Endothelial cell of umbilical vein (primary cell): ENCODE data around the gene MPDU1. TPM values are rescaled to one million over a fixed set of nuclear protein-coding genes. Genes with fewer than 3 reads are reported as not detected.

Experiments
- polyA plus RNA-seq, 4 experiments: library from polyadenylated mRNA; depleted of rRNA in 3 of 4; stranded (reverse) in 3 of 4; unstranded in 1 of 4; fragments of >200 nt; gene quantifications; 2 replicates each; pipeline versions ENCODE4 v1.2.1 to v1.2.3, GENCODE V29; 2011 to 2012; ENCODE audit warnings: missing spikeins in 1 of 4
- small RNA-seq: library from RNA; depleted of rRNA; stranded (forward); fragments of <200 nt; gene quantifications from one replicate; pipeline ENCODE3, GENCODE V24; 2012; ENCODE audit warnings: low replicate concordance, low read depth; ENCODE audit not compliant: insufficient read depth, insufficient read length
- total RNA-seq: library from RNA; stranded (reverse); gene quantifications from 2 replicates; pipeline ENCODE4 v1.2.3, GENCODE V29; 2021

The MPDU1 gene
- total and polyA plus RNA-seq, 2 donors (not counting 3 experiments of a cell fraction or from before 2014, with no cell fraction given): 78.0 to 368 TPM

Small RNA genes within 50 kb of the gene (small RNA-seq; reads per million reads assigned to genes)
- gene CD68: not detected
- not detected for gene RF00019
- not detected for gene SNORA48
- not detected for gene SNORD10

Other genes starting within 250 kb of the MPDU1 start
- not detected in 2 replicates for gene ACAP1, start 247.3 kb upstream of the MPDU1 start, total RNA-seq
- 0.46 TPM in 1 of 2 replicates, not detected in the other for gene ACAP1, start 247.3 kb upstream of the MPDU1 start, polyA plus RNA-seq
- gene KCTD11, start 231.7 kb upstream of the MPDU1 start, total RNA-seq: 3.5 and 3.8 TPM in 2 replicates
- gene KCTD11, start 231.7 kb upstream of the MPDU1 start, polyA plus RNA-seq: 6.5 and 6.7 TPM in 2 replicates
- not detected in 2 replicates for gene TMEM95, start 228.7 kb upstream of the MPDU1 start, total RNA-seq
- gene TMEM95, start 228.7 kb upstream of the MPDU1 start, polyA plus RNA-seq: not detected in 2 replicates
- 0.58 and 0.67 TPM in 2 replicates for gene TNK1, start 202.8 kb upstream of the MPDU1 start, total RNA-seq
- 0.14 and 0.22 TPM in 2 replicates for gene TNK1, start 202.8 kb upstream of the MPDU1 start, polyA plus RNA-seq
- 54.5 and 59.9 TPM in 2 replicates for gene PLSCR3, start 189.3 kb upstream of the MPDU1 start, total RNA-seq
- gene PLSCR3, start 189.3 kb upstream of the MPDU1 start, polyA plus RNA-seq: 94.8 and 111 TPM in 2 replicates
- 57.3 and 67.4 TPM in 2 replicates for gene TMEM256, start 179.8 kb upstream of the MPDU1 start, total RNA-seq
- gene TMEM256, start 179.8 kb upstream of the MPDU1 start, polyA plus RNA-seq: 148 and 218 TPM in 2 replicates
- 25.9 and 29.2 TPM in 2 replicates for gene NLGN2, start 176.0 kb upstream of the MPDU1 start, total RNA-seq
- 15.4 and 15.5 TPM in 2 replicates for gene NLGN2, start 176.0 kb upstream of the MPDU1 start, polyA plus RNA-seq
- gene SPEM1, start 163.5 kb upstream of the MPDU1 start, total RNA-seq: not detected in 2 replicates
- gene SPEM1, start 163.5 kb upstream of the MPDU1 start, polyA plus RNA-seq: not detected in 2 replicates
- gene SPEM2, start 158.2 kb upstream of the MPDU1 start, total RNA-seq: not detected in 2 replicates
- gene SPEM2, start 158.2 kb upstream of the MPDU1 start, polyA plus RNA-seq: not detected in 2 replicates
- gene SPEM3, start 155.0 kb upstream of the MPDU1 start, total RNA-seq: not detected in 2 replicates
- gene SPEM3, start 155.0 kb upstream of the MPDU1 start, polyA plus RNA-seq: not detected in 2 replicates
- gene TMEM102, start 148.4 kb upstream of the MPDU1 start, total RNA-seq: 6.1 and 6.5 TPM in 2 replicates
- gene TMEM102, start 148.4 kb upstream of the MPDU1 start, polyA plus RNA-seq: 5.8 and 8.4 TPM in 2 replicates
- gene FGF11, start 144.3 kb upstream of the MPDU1 start, total RNA-seq: 1.8 TPM in 1 of 2 replicates, not detected in the other
- gene FGF11, start 144.3 kb upstream of the MPDU1 start, polyA plus RNA-seq: 0.70 and 0.92 TPM in 2 replicates
- 5.4 and 5.6 TPM in 2 replicates for gene CHRNB1, start 138.8 kb upstream of the MPDU1 start, total RNA-seq
- 9.3 and 9.6 TPM in 2 replicates for gene CHRNB1, start 138.8 kb upstream of the MPDU1 start, polyA plus RNA-seq
- 26.5 and 27.4 TPM in 2 replicates for gene ZBTB4, start 104.2 kb upstream of the MPDU1 start, total RNA-seq
- gene ZBTB4, start 104.2 kb upstream of the MPDU1 start, polyA plus RNA-seq: 15.1 and 15.7 TPM in 2 replicates
- gene SLC35G6, start 102.4 kb upstream of the MPDU1 start, total RNA-seq: not detected in 2 replicates
- gene SLC35G6, start 102.4 kb upstream of the MPDU1 start, polyA plus RNA-seq: not detected in 2 replicates
- 145 and 151 TPM in 2 replicates for gene POLR2A, start 99.5 kb upstream of the MPDU1 start, total RNA-seq
- 25.1 and 45.9 TPM in 2 replicates for gene POLR2A, start 99.5 kb upstream of the MPDU1 start, polyA plus RNA-seq
- 21.0 and 28.4 TPM in 2 replicates for gene TNFSF12, start 34.8 kb upstream of the MPDU1 start, total RNA-seq
- 39.4 and 40.5 TPM in 2 replicates for gene TNFSF12, start 34.8 kb upstream of the MPDU1 start, polyA plus RNA-seq
- 3.7 and 5.4 TPM in 2 replicates for gene TNFSF13, start 25.1 kb upstream of the MPDU1 start, total RNA-seq
- gene TNFSF13, start 25.1 kb upstream of the MPDU1 start, polyA plus RNA-seq: 3.6 and 4.3 TPM in 2 replicates
- gene SENP3, start 21.9 kb upstream of the MPDU1 start, total RNA-seq: 56.5 and 63.4 TPM in 2 replicates
- 91.6 and 96.5 TPM in 2 replicates for gene SENP3, start 21.9 kb upstream of the MPDU1 start, polyA plus RNA-seq
- 2.9 and 4.5 TPM in 2 replicates for gene CD68, start 4.2 kb upstream of the MPDU1 start, total RNA-seq
- 29.1 and 30.8 TPM in 2 replicates for gene CD68, start 4.2 kb upstream of the MPDU1 start, polyA plus RNA-seq
- 0.39 and 0.46 TPM in 2 replicates for gene SOX15, start 6.2 kb downstream of the MPDU1 start, total RNA-seq
- gene SOX15, start 6.2 kb downstream of the MPDU1 start, polyA plus RNA-seq: 0.19 and 0.26 TPM in 2 replicates
- gene FXR2, start 31.0 kb downstream of the MPDU1 start, total RNA-seq: 33.1 and 40.1 TPM in 2 replicates
- 48.9 and 59.9 TPM in 2 replicates for gene FXR2, start 31.0 kb downstream of the MPDU1 start, polyA plus RNA-seq
- 51.8 and 52.5 TPM in 2 replicates for gene SAT2, start 44.0 kb downstream of the MPDU1 start, total RNA-seq
- gene SAT2, start 44.0 kb downstream of the MPDU1 start, polyA plus RNA-seq: 27.9 and 38.0 TPM in 2 replicates
- not detected in 2 replicates for gene SHBG, start 46.3 kb downstream of the MPDU1 start, total RNA-seq
- gene SHBG, start 46.3 kb downstream of the MPDU1 start, polyA plus RNA-seq: 0.32 and 0.51 TPM in 2 replicates
- gene ATP1B2, start 67.1 kb downstream of the MPDU1 start, total RNA-seq: not detected in 2 replicates
- 0.06 TPM in 1 of 2 replicates, not detected in the other for gene ATP1B2, start 67.1 kb downstream of the MPDU1 start, polyA plus RNA-seq
- 128 and 138 TPM in 2 replicates for gene TP53, start 103.6 kb downstream of the MPDU1 start, total RNA-seq
- 82.1 and 85.5 TPM in 2 replicates for gene TP53, start 103.6 kb downstream of the MPDU1 start, polyA plus RNA-seq
- 23.7 and 28.0 TPM in 2 replicates for gene WRAP53, start 104.6 kb downstream of the MPDU1 start, total RNA-seq
- 17.9 and 21.8 TPM in 2 replicates for gene WRAP53, start 104.6 kb downstream of the MPDU1 start, polyA plus RNA-seq
- gene EFNB3, start 121.3 kb downstream of the MPDU1 start, total RNA-seq: 1.1 and 1.4 TPM in 2 replicates
- 2.9 and 3.1 TPM in 2 replicates for gene EFNB3, start 121.3 kb downstream of the MPDU1 start, polyA plus RNA-seq
- gene DNAH2, start 133.9 kb downstream of the MPDU1 start, total RNA-seq: 0.11 TPM in 1 of 2 replicates, not detected in the other
- gene DNAH2, start 133.9 kb downstream of the MPDU1 start, polyA plus RNA-seq: 0.06 and 0.10 TPM in 2 replicates